Measurements from ENCODE around the gene ABCC3. TPM values are rescaled to one million over a fixed set of nuclear protein-coding genes. Genes with fewer than 3 reads are reported as not detected.
"Not testable (repeated sequence)": the region's sequence is repeated elsewhere in the genome, so short reads cannot be mapped to it uniquely, and the experiment has no call there.

ABCC3 gene
- total and polyA plus RNA-seq, 12 donors: 0.23 to 5.7 (median 1.1) TPM; not detected in 1

DNA sequence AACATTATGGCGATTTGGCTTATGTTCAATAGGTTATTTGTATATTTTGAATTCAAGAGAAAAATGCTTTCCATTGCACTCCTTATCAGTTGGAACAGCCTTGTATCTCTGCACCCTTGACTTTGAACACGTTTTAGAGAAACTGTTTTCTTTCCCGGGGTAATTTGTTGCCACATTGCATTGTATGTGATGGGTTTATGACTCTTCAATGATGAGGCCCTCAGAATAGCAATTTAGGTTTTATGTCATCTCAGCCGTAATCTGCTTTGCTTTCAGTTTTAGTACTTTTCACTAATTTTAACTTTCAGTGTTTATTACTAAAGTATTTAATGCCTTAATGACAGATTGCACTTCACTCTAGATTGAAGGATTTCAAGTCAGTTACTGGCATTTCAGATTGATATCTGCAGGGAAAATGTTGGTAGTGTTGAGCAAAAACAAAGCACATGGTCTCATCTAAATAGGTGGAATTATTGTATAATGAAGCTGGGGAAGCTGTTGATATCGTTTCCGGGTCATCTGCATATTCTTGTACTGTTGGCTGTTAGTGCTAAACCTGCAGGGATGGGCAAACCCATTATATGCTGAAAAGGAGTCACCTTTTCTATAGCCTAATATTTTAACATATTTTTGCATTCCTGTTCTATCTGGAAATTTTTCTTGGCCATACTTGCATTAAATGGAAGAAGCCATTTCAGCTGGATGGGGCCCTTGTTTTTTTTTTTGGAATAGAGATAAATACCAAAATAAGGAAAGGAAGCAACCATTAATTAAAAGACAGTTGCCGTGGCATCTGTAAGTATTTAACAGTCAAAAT lies 86.7 kb downstream of the ABCC3 start:
- Histone ChIP-seq H3K9me3 (no peaks in the 10 kb centered on the region), H3K36me3 (no peaks in the 10 kb centered on the region), H3K4me1 (peaks cover 5 to 65% (median 58%) of the 10 kb centered on the region in 9 donors), H3K4me3 (peak overlapping the region; percentile 61 to 94 (median 84)), H3K27ac (peak overlapping the region in 5 of 10 donors; percentile 94 to 99 (median 97)), H3K27me3 (no peaks in the 10 kb centered on the region)
- ATAC-seq (no peak), DNase-seq (no peak)
- TF ChIP-seq, protein P1, sequence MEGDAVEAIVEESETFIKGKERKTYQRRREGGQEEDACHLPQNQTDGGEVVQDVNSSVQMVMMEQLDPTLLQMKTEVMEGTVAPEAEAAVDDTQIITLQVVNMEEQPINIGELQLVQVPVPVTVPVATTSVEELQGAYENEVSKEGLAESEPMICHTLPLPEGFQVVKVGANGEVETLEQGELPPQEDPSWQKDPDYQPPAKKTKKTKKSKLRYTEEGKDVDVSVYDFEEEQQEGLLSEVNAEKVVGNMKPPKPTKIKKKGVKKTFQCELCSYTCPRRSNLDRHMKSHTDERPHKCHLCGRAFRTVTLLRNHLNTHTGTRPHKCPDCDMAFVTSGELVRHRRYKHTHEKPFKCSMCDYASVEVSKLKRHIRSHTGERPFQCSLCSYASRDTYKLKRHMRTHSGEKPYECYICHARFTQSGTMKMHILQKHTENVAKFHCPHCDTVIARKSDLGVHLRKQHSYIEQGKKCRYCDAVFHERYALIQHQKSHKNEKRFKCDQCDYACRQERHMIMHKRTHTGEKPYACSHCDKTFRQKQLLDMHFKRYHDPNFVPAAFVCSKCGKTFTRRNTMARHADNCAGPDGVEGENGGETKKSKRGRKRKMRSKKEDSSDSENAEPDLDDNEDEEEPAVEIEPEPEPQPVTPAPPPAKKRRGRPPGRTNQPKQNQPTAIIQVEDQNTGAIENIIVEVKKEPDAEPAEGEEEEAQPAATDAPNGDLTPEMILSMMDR (IDR thresholded peaks at IDR 0.05): no peak
- intact Hi-C loops (cut with DNase I): no loop called here
- 6 to 7% methylated on average over 7 of the region's 7 CpGs for WGBS, 2 donors

DNA sequence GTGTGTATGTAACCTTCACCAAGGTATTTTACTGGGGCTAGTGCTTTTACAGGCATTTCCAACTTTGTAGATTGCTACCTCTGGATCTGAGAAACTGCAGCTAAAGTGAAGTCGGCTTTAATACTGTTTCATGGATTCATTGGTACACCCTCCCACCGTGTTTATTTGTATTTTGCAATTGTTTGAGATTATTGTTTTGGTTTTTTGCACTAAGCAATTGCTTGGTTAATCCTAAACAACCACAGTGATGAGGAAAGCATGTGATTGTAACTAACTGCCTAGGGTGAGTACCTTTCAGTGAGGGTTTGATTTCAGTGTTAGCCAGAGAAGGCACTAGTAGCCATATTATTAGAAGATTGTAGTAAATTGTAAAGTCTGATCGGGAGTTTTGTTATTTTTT lies 88.1 kb downstream of the ABCC3 start:
- Histone ChIP-seq H3K27me3 (no peaks in the 10 kb centered on the region), H3K36me3 (no peaks in the 10 kb centered on the region), H3K9me3 (no peaks in the 10 kb centered on the region), H3K27ac (peak overlapping the region in 1 of 10 donors; percentile 9), H3K4me1 (peaks cover 7 to 77% (median 70%) of the 10 kb centered on the region in 9 donors), H3K4me3 (no peak overlapping the region)
- no peak for DNase-seq
- intact Hi-C loops (cut with DNase I): no loop called here
- 45 to 55% methylated on average over 3 of the region's 3 CpGs for WGBS, 2 donors
- TF ChIP-seq, protein P1 (IDR thresholded peaks at IDR 0.05): no peak
- ATAC-seq: no peak

DNA sequence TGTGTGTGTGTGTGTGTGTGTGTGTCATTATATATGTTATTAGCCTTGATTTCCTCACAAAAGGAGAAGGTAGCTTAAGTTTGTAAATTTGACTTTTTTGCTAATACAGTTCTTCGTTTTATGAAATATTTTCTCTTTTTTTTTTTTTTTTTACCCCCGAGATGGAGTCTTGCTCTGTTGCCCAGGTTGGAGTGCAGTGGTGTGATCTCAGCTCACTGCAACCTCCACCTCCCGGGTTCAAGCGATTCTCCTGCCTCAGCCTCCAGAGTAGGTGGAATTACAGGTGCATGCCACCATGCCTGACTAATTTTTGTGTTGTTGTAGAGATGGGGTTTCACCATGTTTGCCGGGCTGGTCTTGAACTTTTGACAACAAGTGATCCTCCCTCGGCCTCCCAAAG lies 89.9 kb downstream of the ABCC3 start:
- H3K9me3 ChIP-seq; H3K27me3 ChIP-seq; DNase-seq; H3K27ac ChIP-seq; H3K4me3 ChIP-seq; ATAC-seq; H3K36me3 ChIP-seq; intact Hi-C loops (cut with DNase I): not testable (repeated sequence)
- peaks cover 7 to 91% (median 80%) of the 10 kb centered on the region in 9 donors for H3K4me1 ChIP-seq
- 94 to 95% methylated on average over 6 of the region's 6 CpGs for WGBS, 2 donors

DNA sequence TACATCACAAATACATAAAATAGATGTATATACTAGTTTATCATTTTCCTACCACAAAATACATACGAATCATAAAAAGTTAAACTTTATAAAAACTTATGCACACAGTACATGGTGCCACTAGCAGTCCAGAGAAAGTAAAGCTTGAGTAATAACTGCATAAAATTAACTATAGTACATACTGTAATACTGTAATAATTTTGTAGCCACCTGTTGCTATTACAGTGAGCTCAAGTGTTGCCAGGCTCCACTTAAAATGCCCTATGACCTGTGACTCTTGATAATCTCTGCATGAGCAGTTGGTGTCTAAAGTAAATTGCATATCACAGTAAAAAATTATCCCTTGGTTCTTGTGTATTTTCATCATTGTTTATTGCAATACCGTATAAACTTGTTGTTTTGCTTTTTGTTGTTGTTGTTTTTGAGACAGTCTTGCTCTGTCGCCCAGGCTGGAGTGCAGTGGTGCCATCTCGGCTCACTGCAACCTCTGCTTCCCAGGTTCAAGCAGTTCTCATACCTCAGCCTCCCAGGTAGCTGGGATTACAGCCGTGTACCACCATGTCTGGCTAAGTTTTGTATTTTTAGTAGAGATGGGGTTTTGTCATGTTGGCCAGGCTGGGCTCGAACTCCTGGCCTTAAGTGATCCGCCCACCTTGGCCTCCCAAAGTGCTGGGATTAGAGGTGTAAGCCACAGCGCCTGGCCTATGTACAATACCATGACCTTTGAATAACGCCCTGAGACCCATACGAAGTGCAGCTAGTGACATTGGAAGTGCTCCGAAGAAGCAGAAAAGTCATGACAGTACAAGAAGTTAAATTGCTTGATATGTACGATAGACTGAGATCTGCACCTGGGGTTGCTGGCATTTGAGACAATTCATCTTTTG lies 91.3 kb downstream of the ABCC3 start:
- TF ChIP-seq, protein P1 (IDR thresholded peaks at IDR 0.05): no peak
- intact Hi-C loops (cut with DNase I): no loop called here
- Histone ChIP-seq H3K27me3 (no peaks in the 10 kb centered on the region), H3K4me1 (peaks cover 7 to 99% (median 85%) of the 10 kb centered on the region in 9 donors), H3K9me3 (no peaks in the 10 kb centered on the region), H3K4me3 (no peak overlapping the region), H3K36me3 (no peaks in the 10 kb centered on the region), H3K27ac (peak overlapping the region in 1 of 10 donors; percentile 13)
- DNase-seq (no peak), ATAC-seq (no peak)
- WGBS, 2 donors: 68% methylated on average over 12 of the region's 12 CpGs

All from heart right ventricle (tissue), 16 donors.